Activated T-helper 17 cell treated with anti-CD3 and anti-CD28 coated beads, Interleukin-2, amount 50 U/mL, for 72 hours (primary cell): ENCODE results near the gene CUEDC2. TPM values are rescaled to one million over a fixed set of nuclear protein-coding genes. Genes with fewer than 3 reads are reported as not detected.
A peak's percentile ranks its signal among the peaks of the same experiment; 100 is the strongest.

Experiments used
- ATAC-seq: fragments of 150-1000 bp; cut with Tn5 transposase; replicated peaks from 2 replicates; pipeline ENCODE4 v1.10.0; 2021; ENCODE audit warnings: mild to moderate bottlenecking, moderate library complexity
- H3K27ac Mint-ChIP-seq: one replicate; pipeline ENCODE4 v1.8.0; 2022; ENCODE audit warnings: mixed read lengths
- H3K27me3 Mint-ChIP-seq: one replicate; pipeline ENCODE4 v1.8.0; 2022; ENCODE audit warnings: mixed read lengths
- H3K36me3 Mint-ChIP-seq: one replicate; pipeline ENCODE4 v1.8.0; 2022; ENCODE audit warnings: low read depth, mild to moderate bottlenecking, mixed read lengths
- H3K4me1 Mint-ChIP-seq: one replicate; pipeline ENCODE4 v1.8.0; 2022; ENCODE audit warnings: mixed read lengths
- H3K4me3 Mint-ChIP-seq: one replicate; pipeline ENCODE4 v1.8.0; 2022; ENCODE audit warnings: mild to moderate bottlenecking, mixed read lengths
- H3K9me3 Mint-ChIP-seq: one replicate; pipeline ENCODE4 v1.8.0; 2022; ENCODE audit warnings: mixed read lengths
- total RNA-seq, 2 donors: library from RNA; stranded (reverse); gene quantifications; one replicate each; pipeline ENCODE4 v1.2.3, GENCODE V29; 2022

CUEDC2 gene
- total RNA-seq, 2 donors from 2014 or later: 53.3 to 58.5 TPM

- Mint-ChIP-seq H3K27ac (peak overlapping the region; percentile 87), H3K4me1 (peaks cover 12% of the 10 kb centered on the region), H3K9me3 (no peaks in the 10 kb centered on the region), H3K36me3 (peaks cover 43% of the 10 kb centered on the region), H3K4me3 (peak overlapping the region; percentile 84), H3K27me3 (no peaks in the 10 kb centered on the region)
- ATAC-seq: peak; percentile 68
These were observed 17.1 kb upstream of the CUEDC2 start for GRCh38 chr10:102449321-102450123.

- H3K9me3 Mint-ChIP-seq: no peaks in the 10 kb centered on the region
- H3K4me3 Mint-ChIP-seq: no peak overlapping the region
- H3K27me3 Mint-ChIP-seq: no peaks in the 10 kb centered on the region
- no peak for ATAC-seq
- H3K27ac Mint-ChIP-seq: no peak overlapping the region
- H3K4me1 Mint-ChIP-seq: peaks cover 5% of the 10 kb centered on the region
- peaks cover 6% of the 10 kb centered on the region for H3K36me3 Mint-ChIP-seq
These were observed 12.5 kb upstream of the CUEDC2 start for GRCh38 chr10:102444851-102445250.

- Mint-ChIP-seq H3K4me3 (peak overlapping the region; percentile 89), H3K4me1 (peaks cover 30% of the 10 kb centered on the region), H3K9me3 (no peaks in the 10 kb centered on the region), H3K27me3 (no peaks in the 10 kb centered on the region), H3K27ac (no peak overlapping the region), H3K36me3 (peaks cover 11% of the 10 kb centered on the region)
- no peak for ATAC-seq
These were observed 6.0 kb upstream of the CUEDC2 start for GRCh38 chr10:102438374-102438773.

- H3K36me3 Mint-ChIP-seq: peaks cover 11% of the 10 kb centered on the region
These were observed 5.1 kb upstream of the CUEDC2 start for GRCh38 chr10:102437515-102437914.

GRCh38 chr10:102436312-102436711 is 3.9 kb upstream of the CUEDC2 start:
- Mint-ChIP-seq H3K27me3 (no peaks in the 10 kb centered on the region), H3K27ac (peak overlapping the region; percentile 82), H3K36me3 (peaks cover 11% of the 10 kb centered on the region), H3K9me3 (no peaks in the 10 kb centered on the region), H3K4me3 (peak overlapping the region; percentile 89), H3K4me1 (peaks cover 34% of the 10 kb centered on the region)
- ATAC-seq: no peak

More at GRCh38 chr10:102437515-102437914, 5.1 kb upstream of the CUEDC2 start:
- ATAC-seq: no peak
- no peaks in the 10 kb centered on the region for H3K27me3 Mint-ChIP-seq
- peaks cover 30% of the 10 kb centered on the region for H3K4me1 Mint-ChIP-seq
- H3K4me3 Mint-ChIP-seq: peak overlapping the region; percentile 89
- peak overlapping the region; percentile 82 for H3K27ac Mint-ChIP-seq
- no peaks in the 10 kb centered on the region for H3K9me3 Mint-ChIP-seq

GRCh38 chr10:102435529-102436233 is 3.3 kb upstream of the CUEDC2 start:
- Mint-ChIP-seq H3K36me3 (peaks cover 11% of the 10 kb centered on the region), H3K4me3 (peak overlapping the region; percentile 89), H3K9me3 (no peaks in the 10 kb centered on the region), H3K27me3 (no peaks in the 10 kb centered on the region), H3K27ac (peak overlapping the region; percentile 82), H3K4me1 (peaks cover 34% of the 10 kb centered on the region)
- ATAC-seq: peak; percentile 18

- H3K27me3 Mint-ChIP-seq: no peaks in the 10 kb centered on the region
- H3K36me3 Mint-ChIP-seq: peaks cover 11% of the 10 kb centered on the region
- H3K9me3 Mint-ChIP-seq: no peaks in the 10 kb centered on the region
- no peak for ATAC-seq
- peak overlapping the region; percentile 89 for H3K4me3 Mint-ChIP-seq
- peaks cover 34% of the 10 kb centered on the region for H3K4me1 Mint-ChIP-seq
- H3K27ac Mint-ChIP-seq: peak overlapping the region; percentile 82
These were observed 2.7 kb upstream of the CUEDC2 start for GRCh38 chr10:102435133-102435497.

GRCh38 chr10:102434394-102435132 is 2.2 kb upstream of the CUEDC2 start:
- H3K27me3 Mint-ChIP-seq: no peaks in the 10 kb centered on the region
- no peaks in the 10 kb centered on the region for H3K9me3 Mint-ChIP-seq
- H3K4me3 Mint-ChIP-seq: peak overlapping the region; percentile 89
- H3K4me1 Mint-ChIP-seq: peaks cover 34% of the 10 kb centered on the region
- peaks cover 11% of the 10 kb centered on the region for H3K36me3 Mint-ChIP-seq
- ATAC-seq: no peak
- peak overlapping the region; percentile 82 for H3K27ac Mint-ChIP-seq

GRCh38 chr10:102433619-102434046 is 1.3 kb upstream of the CUEDC2 start:
- H3K9me3 Mint-ChIP-seq: no peaks in the 10 kb centered on the region
- H3K27me3 Mint-ChIP-seq: no peaks in the 10 kb centered on the region
- ATAC-seq: no peak
- peak overlapping the region; percentile 93 for H3K4me3 Mint-ChIP-seq
- H3K27ac Mint-ChIP-seq: peak overlapping the region; percentile 93
- peaks cover 34% of the 10 kb centered on the region for H3K4me1 Mint-ChIP-seq
- peaks cover 11% of the 10 kb centered on the region for H3K36me3 Mint-ChIP-seq

GRCh38 chr10:102431452-102432124 is 786 bp downstream of the CUEDC2 start:
- ATAC-seq: no peak
- Mint-ChIP-seq H3K27ac (peak overlapping the region; percentile 93), H3K36me3 (no peaks in the 10 kb centered on the region), H3K9me3 (no peaks in the 10 kb centered on the region), H3K27me3 (no peaks in the 10 kb centered on the region), H3K4me1 (peaks cover 33% of the 10 kb centered on the region), H3K4me3 (peak overlapping the region; percentile 93)

GRCh38 chr10:102429468-102429867 is 2.9 kb downstream of the CUEDC2 start:
- no peak overlapping the region for H3K4me3 Mint-ChIP-seq
- H3K4me1 Mint-ChIP-seq: peaks cover 22% of the 10 kb centered on the region
- H3K9me3 Mint-ChIP-seq: no peaks in the 10 kb centered on the region
- no peak overlapping the region for H3K27ac Mint-ChIP-seq
- H3K36me3 Mint-ChIP-seq: no peaks in the 10 kb centered on the region
- H3K27me3 Mint-ChIP-seq: no peaks in the 10 kb centered on the region
- ATAC-seq: no peak

- no peaks in the 10 kb centered on the region for H3K9me3 Mint-ChIP-seq
- H3K27ac Mint-ChIP-seq: peak overlapping the region; percentile 35
These were observed 5.5 kb downstream of the CUEDC2 start for GRCh38 chr10:102426803-102427287.

GRCh38 chr10:102425444-102425843 is 6.9 kb downstream of the CUEDC2 start:
- peak overlapping the region; percentile 39 for H3K27ac Mint-ChIP-seq

More at GRCh38 chr10:102426803-102427287, 5.5 kb downstream of the CUEDC2 start:
- Mint-ChIP-seq H3K27me3 (no peaks in the 10 kb centered on the region), H3K4me1 (peaks cover 20% of the 10 kb centered on the region), H3K4me3 (peak overlapping the region; percentile 10), H3K36me3 (peaks cover 9% of the 10 kb centered on the region)
- ATAC-seq: peak; percentile 20

GRCh38 chr10:102424916-102425315 is 7.5 kb downstream of the CUEDC2 start:
- Mint-ChIP-seq H3K27me3 (no peaks in the 10 kb centered on the region), H3K27ac (no peak overlapping the region), H3K9me3 (no peaks in the 10 kb centered on the region), H3K36me3 (peaks cover 16% of the 10 kb centered on the region), H3K4me3 (no peak overlapping the region), H3K4me1 (peaks cover 15% of the 10 kb centered on the region)
- ATAC-seq: no peak

More at GRCh38 chr10:102425444-102425843, 6.9 kb downstream of the CUEDC2 start:
- no peak for ATAC-seq
- Mint-ChIP-seq H3K9me3 (no peaks in the 10 kb centered on the region), H3K4me1 (peaks cover 15% of the 10 kb centered on the region), H3K27me3 (no peaks in the 10 kb centered on the region), H3K36me3 (peaks cover 16% of the 10 kb centered on the region), H3K4me3 (no peak overlapping the region)
